ENCODE data around the gene SPATA46.

SPATA46 gene

GRCh38 chr1:162373541-162374260 lies 3.0 kb downstream of the SPATA46 start (continued):
- TF ChIP-seq ZNF341 (tag by site-specific recombination; IDR thresholded peaks at IDR 0.05; ENCODE audit: low read depth) (no peak), KLF10 (tag by site-specific recombination; IDR thresholded peaks at IDR 0.05) (no peak), ZNF16 (tag by site-specific recombination; IDR thresholded peaks at IDR 0.05; ENCODE audit: low read depth) (no peak), SP7 (tag by site-specific recombination; IDR thresholded peaks at IDR 0.05) (no peak), ZNF768 (tag by site-specific recombination; IDR thresholded peaks at IDR 0.05) (no peak), ZFP41 (tag by site-specific recombination; IDR thresholded peaks at IDR 0.05; ENCODE audit: borderline replicate concordance) (no peak)

GRCh38 chr1:162373072-162373427 lies 3.6 kb downstream of the SPATA46 start:
- ChIA-PET CTCF (no interaction called here), POLR2A (no interaction called here)
- H3K9me3 ChIP-seq (ENCODE audit: control insufficient read depth, insufficient read depth, low read depth, low read length), result no peaks in the 10 kb centered on the region
- H3K27ac ChIP-seq (ENCODE audit: extremely low read depth, low read depth, low read length), result no peak overlapping the region
- H3K4me3 ChIP-seq (ENCODE audit: low read depth, low read length), result no peak overlapping the region
- H3K36me3 ChIP-seq (ENCODE audit: control insufficient read depth in 2 of 2, insufficient read depth in 1 of 2, low read length in 2 of 2), result no peaks in the 10 kb centered on the region; a peak in 1 of 3 replicates
- no peak for TF ChIP-seq ZBTB26 (tag by site-specific recombination; optimal IDR thresholded peaks at IDR 0.05)
- TF ChIP-seq BCL11B (tag by site-specific recombination; IDR thresholded peaks at IDR 0.05; ENCODE audit: low read depth), result no peak
- TF ChIP-seq ZFHX2 (tag by site-specific recombination; conservative IDR thresholded peaks at IDR 0.05), result no peak
- TF ChIP-seq ZNF529 (tag by site-specific recombination; IDR thresholded peaks at IDR 0.05; ENCODE audit: insufficient replicate concordance), result no peak
- TF ChIP-seq ZNF174 (tag by site-specific recombination; IDR thresholded peaks at IDR 0.05), result no peak
- no peak for TF ChIP-seq ZNF391 (tag by site-specific recombination; IDR thresholded peaks at IDR 0.05; ENCODE audit: borderline replicate concordance, low read depth)
- TF ChIP-seq ZSCAN16 (tag by site-specific recombination; IDR thresholded peaks at IDR 0.05), result no peak
- TF ChIP-seq KLF7 (tag by site-specific recombination; IDR thresholded peaks at IDR 0.05; ENCODE audit: borderline replicate concordance), result no peak
- TF ChIP-seq REPIN1 (tag by site-specific recombination; IDR thresholded peaks at IDR 0.05; ENCODE audit: low read depth), result no peak
- TF ChIP-seq EGR2 (tag by site-specific recombination; IDR thresholded peaks at IDR 0.05; ENCODE audit: low read depth), result no peak
- TF ChIP-seq ZNF514 (tag by site-specific recombination; IDR thresholded peaks at IDR 0.05), result no peak
- TF ChIP-seq ZNF776 (tag by site-specific recombination; IDR thresholded peaks at IDR 0.05; ENCODE audit: borderline replicate concordance), result no peak
- TF ChIP-seq SALL2 (tag by site-specific recombination; IDR thresholded peaks at IDR 0.05; ENCODE audit: borderline replicate concordance), result no peak
- no peak for TF ChIP-seq ZNF354C (tag by site-specific recombination; IDR thresholded peaks at IDR 0.05; ENCODE audit: borderline replicate concordance, low read depth)
- TF ChIP-seq ZNF488 (tag by site-specific recombination; IDR thresholded peaks at IDR 0.05), result no peak
- no peaks in the 10 kb centered on the region for H3K4me1 ChIP-seq (ENCODE audit: control insufficient read depth, insufficient read depth, low read length)

All from HEK293 (cell line).